H1 (cell line): ENCODE data around the gene UBR2. TPM values are rescaled to one million over a fixed set of nuclear protein-coding genes. Genes with fewer than 3 reads are reported as not detected.
"Not testable (repeated sequence)": the region's sequence is repeated elsewhere in the genome, so short reads cannot be mapped to it uniquely, and the experiment has no call there.

ENCODE experiments used
- CTCF ChIA-PET: fragments of 300-600 bp; sonication (Branson Sonifier 250); formaldehyde crosslinking; loops from one replicate; lab custom pipeline; 2021; ENCODE audit not compliant: partially characterized antibody; lab: Charles Lee
- POLR2A ChIA-PET: fragments of 300-600 bp; sonication (Branson Sonifier 250); formaldehyde crosslinking; loops from one replicate; lab custom pipeline; 2021; ENCODE audit warnings: inconsistent platforms; ENCODE audit not compliant: partially characterized antibody; lab: Charles Lee
- DNase-seq, 2 experiments: peaks; one replicate each; pipeline versions ENCODE4 v3.0.0 to v3.0.0-alpha.2; 2010 to 2022; ENCODE audit warnings: low spot score in 2 of 2, low read depth in 1 of 2, mixed read lengths in 1 of 2
- FAIRE-seq: peaks from 2 replicates; lab custom pipeline; 2011; peaks lifted over from hg19 to GRCh38; lab: Jason Lieb, UNC
- H2AFZ ChIP-seq: 2 replicates; pipeline ENCODE4 v1.8.1; 2012; ENCODE audit warnings: low read length, inconsistent platforms
- H2AK5ac ChIP-seq: 2 replicates; pipeline ENCODE4 v1.6.1; 2013; ENCODE audit warnings: low read depth, low read length
- H2BK120ac ChIP-seq: replicated peaks from 2 replicates; pipeline ENCODE3; 2013; ENCODE audit warnings: low read depth, low read length, inconsistent platforms
- H2BK12ac ChIP-seq: 2 replicates; pipeline ENCODE4 v1.6.1; 2013; ENCODE audit warnings: low read depth, low read length
- H2BK15ac ChIP-seq: 2 replicates; pipeline ENCODE4 v1.6.1; 2013; ENCODE audit warnings: low read length
- H2BK20ac ChIP-seq: 2 replicates; pipeline ENCODE4 v1.6.1; 2013; ENCODE audit warnings: low read length
- H2BK5ac ChIP-seq: 2 replicates; pipeline ENCODE4 v1.6.1; 2013; ENCODE audit warnings: low read depth, low read length
- H3K14ac ChIP-seq: 2 replicates; pipeline ENCODE4 v1.6.1; 2013; ENCODE audit warnings: inconsistent platforms; ENCODE audit not compliant: insufficient read length
- H3K18ac ChIP-seq: 2 replicates; pipeline ENCODE4 v1.6.1; 2013; ENCODE audit warnings: low read length; ENCODE audit errors: extremely low read depth
- H3K23ac ChIP-seq: 2 replicates; pipeline ENCODE4 v1.6.1; 2013; ENCODE audit warnings: inconsistent platforms; ENCODE audit not compliant: insufficient read length
- H3K23me2 ChIP-seq: 2 replicates; pipeline ENCODE4 v1.6.1; 2013; ENCODE audit warnings: low read depth, low read length
- H3K27ac ChIP-seq: 2 replicates; pipeline ENCODE4 v1.6.1; 2011; ENCODE audit warnings: low read depth, low read length, inconsistent platforms
- H3K27me3 ChIP-seq, 4 experiments: replicated peaks in 1 of 4; 1 replicate in 1 of 4; 2 replicates in 3 of 4; pipeline versions ENCODE4 v1.6.1 to v1.8.1; 2011 to 2013; ENCODE audit warnings: low read length in 3 of 4, mild to moderate bottlenecking in 3 of 4, inconsistent platforms in 2 of 4, mixed read lengths in 2 of 4, moderate library complexity in 1 of 4; ENCODE audit not compliant: control insufficient read depth in 3 of 4, insufficient read depth in 3 of 4; ENCODE audit errors: extremely low read depth in 1 of 4
- H3K36me3 ChIP-seq, 4 experiments: 2 replicates each; pipeline versions ENCODE4 v1.6.1 to v1.8.1; 2011 to 2013; ENCODE audit warnings: mild to moderate bottlenecking in 4 of 4, low read length in 3 of 4, moderate library complexity in 2 of 4, control low read depth in 1 of 4, inconsistent platforms in 1 of 4; ENCODE audit not compliant: insufficient read depth in 4 of 4, control insufficient read depth in 2 of 4
- H3K4ac ChIP-seq: replicated peaks from 2 replicates; pipeline ENCODE3; 2013; ENCODE audit warnings: low read length, low read depth, mixed read lengths, inconsistent platforms; ENCODE audit not compliant: insufficient read length
- H3K4me1 ChIP-seq, 4 experiments: replicated peaks in 1 of 4; 1 replicate in 1 of 4; 2 replicates in 3 of 4; pipeline versions ENCODE4 v1.6.1 to v1.8.1; 2011 to 2013; ENCODE audit warnings: low read length in 3 of 4, inconsistent platforms in 2 of 4, mixed read lengths in 1 of 4; ENCODE audit not compliant: insufficient read depth in 4 of 4, control insufficient read depth in 3 of 4
- H3K4me2 ChIP-seq, 2 experiments: 2 replicates each; pipeline versions ENCODE4 v1.6.1 to v1.8.1; 2011 to 2013; ENCODE audit warnings: low read depth in 2 of 2, low read length in 2 of 2, control low read depth in 1 of 2, inconsistent platforms in 1 of 2, mild to moderate bottlenecking in 1 of 2; ENCODE audit not compliant: insufficient read depth in 1 of 2
- H3K4me3 ChIP-seq, 4 experiments: fragments of 200-600, 300-600 bp in 1 of 4; sonication (generic), shearing (Covaris generic), sonication (Bioruptor Twin) in 1 of 4; 2 replicates each; pipeline versions ENCODE4 v1.5.1 to v1.8.1; 2011 to 2016; ENCODE audit warnings: low read length in 4 of 4, low read depth in 3 of 4, control low read depth in 2 of 4, inconsistent platforms in 2 of 4, mild to moderate bottlenecking in 2 of 4, mixed read lengths in 1 of 4, moderate library complexity in 1 of 4; ENCODE audit not compliant: insufficient read depth in 2 of 4; ENCODE audit errors: extremely low read depth in 1 of 4
- H3K56ac ChIP-seq: replicated peaks from 2 replicates; pipeline ENCODE3; 2013; ENCODE audit warnings: low read depth, mild to moderate bottlenecking, mixed read lengths, low read length, inconsistent platforms; ENCODE audit not compliant: insufficient read length
- H3K79me1 ChIP-seq: 2 replicates; pipeline ENCODE4 v1.6.1; 2013; ENCODE audit warnings: low read depth, low read length, control low read depth
- H3K79me2 ChIP-seq, 2 experiments: 2 replicates each; pipeline versions ENCODE4 v1.6.1 to v1.8.1; 2012 to 2013; ENCODE audit warnings: low read length in 2 of 2, mild to moderate bottlenecking in 2 of 2, inconsistent platforms in 1 of 2; ENCODE audit not compliant: insufficient read depth in 2 of 2, control insufficient read depth in 1 of 2
- H3K9ac ChIP-seq, 4 experiments: replicated peaks in 1 of 4; 1 replicate in 1 of 4; 2 replicates in 3 of 4; pipeline versions ENCODE4 v1.6.1 to v1.8.1; 2011 to 2013; ENCODE audit warnings: low read depth in 3 of 4, low read length in 3 of 4, control low read depth in 2 of 4, mild to moderate bottlenecking in 2 of 4, moderate library complexity in 2 of 4, inconsistent platforms in 1 of 4; ENCODE audit errors: extremely low read depth in 1 of 4
- H3K9me3 ChIP-seq, 2 experiments: 2 replicates each; pipeline versions ENCODE4 v1.6.1 to v1.8.1; 2012 to 2013; ENCODE audit warnings: mild to moderate bottlenecking in 2 of 2, moderate library complexity in 2 of 2, control low read depth in 1 of 2, inconsistent platforms in 1 of 2, low read depth in 1 of 2, low read length in 1 of 2, mixed read lengths in 1 of 2; ENCODE audit not compliant: insufficient read depth in 2 of 2
- H4K20me1 ChIP-seq, 2 experiments: replicated peaks in 1 of 2; 2 replicates each; pipeline versions ENCODE3 to v1.8.1; 2011 to 2013; ENCODE audit warnings: inconsistent platforms in 2 of 2, low read length in 2 of 2, mild to moderate bottlenecking in 1 of 2; ENCODE audit not compliant: insufficient read depth in 2 of 2, control insufficient read depth in 1 of 2
- H4K5ac ChIP-seq: 2 replicates; pipeline ENCODE4 v1.6.1; 2013; ENCODE audit warnings: low read length, low read depth, mixed read lengths, inconsistent platforms; ENCODE audit not compliant: insufficient read length
- H4K8ac ChIP-seq: 2 replicates; pipeline ENCODE4 v1.8.0; 2013; ENCODE audit warnings: mild to moderate bottlenecking, moderate library complexity, low read length, inconsistent platforms; ENCODE audit not compliant: insufficient read depth; ENCODE audit errors: extremely low read depth
- H4K91ac ChIP-seq: replicated peaks from 2 replicates; pipeline ENCODE3; 2013; ENCODE audit warnings: low read length, mixed read lengths, inconsistent platforms; ENCODE audit not compliant: insufficient read length
- WGBS, 2 experiments: shearing (Covaris generic) in 1 of 2; methylation state at CpG; one replicate each; pipeline versions ENCODE4 v1.1.6 to v1.1.7; 2013 to 2015; ENCODE audit warnings: low lambda C conversion rate in 2 of 2, mixed read lengths in 2 of 2, inconsistent platforms in 1 of 2, low coverage in 1 of 2, missing lambda C conversion rate in 1 of 2; ENCODE audit not compliant: insufficient replicate concordance in 2 of 2, insufficient coverage in 1 of 2, insufficient read length in 1 of 2; ENCODE audit errors: extremely low coverage in 1 of 2, missing lambda C conversion rate in 1 of 2; 5-methylcytosine and 5-hydroxymethylcytosine counted together
- polyA plus RNA-seq, 7 experiments: library from polyadenylated mRNA; depleted of rRNA in 3 of 7; stranded (reverse) in 5 of 7; unstranded in 2 of 7; fragments of >200 nt in 5 of 7; fragments of 200-250 nt in 2 of 7; gene quantifications; 1 replicate in 5 of 7; 2 replicates in 1 of 7; 4 replicates in 1 of 7; pipeline versions ENCODE4 v1.2.1 to v1.2.3, GENCODE V29; 2011 to 2013; ENCODE audit warnings: missing spikeins in 2 of 7, mixed read lengths in 2 of 7
- total RNA-seq: library from RNA; stranded (reverse); fragmentation: NEBNext Ultra II Directional; extraction: Animal tissue kit (Norgen Biotek cat#: 25700); gene quantifications from 2 replicates; pipeline ENCODE4 v1.2.1, GENCODE V29; 2021

The UBR2 gene
- total and polyA plus RNA-seq, 2 of the 8 experiments (the other 6 are each of a cell fraction or from before 2014, with no cell fraction given) = 6.5 to 19.5 TPM

DNA sequence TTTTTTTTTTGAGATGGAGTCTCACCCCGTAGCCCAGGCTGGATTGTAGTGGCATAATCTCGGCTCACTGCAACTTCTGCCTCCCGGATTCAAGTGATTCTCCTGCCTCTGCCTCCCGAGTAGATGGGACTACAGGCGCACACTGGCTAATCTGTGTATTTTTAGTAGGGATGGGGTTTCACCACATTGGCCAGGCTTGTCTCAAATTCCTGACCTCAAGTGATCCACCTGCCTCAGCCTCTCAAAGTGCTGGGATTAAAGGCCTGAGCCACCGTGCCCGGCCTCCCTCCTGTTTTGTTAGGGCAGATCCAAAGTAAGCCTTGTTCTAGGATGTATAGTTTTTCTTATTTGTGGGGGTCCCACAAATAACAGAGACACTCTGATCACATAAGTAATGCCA is 12.7 kb downstream of the UBR2 start:
- peaks cover 0 to 27% of the 10 kb centered on the region in 2 experiments; a peak in 2 of 4 replicates for H3K79me2 ChIP-seq
- H3K56ac ChIP-seq, POLR2A ChIA-PET, H3K9ac ChIP-seq, H3K4me3 ChIP-seq, H2BK12ac ChIP-seq, H4K20me1 ChIP-seq, H3K27ac ChIP-seq, H2AK5ac ChIP-seq, H2BK20ac ChIP-seq, H3K23me2 ChIP-seq, H2AFZ ChIP-seq, H2BK120ac ChIP-seq, H3K4me2 ChIP-seq, H4K5ac ChIP-seq, H3K27me3 ChIP-seq, H3K4ac ChIP-seq, H3K18ac ChIP-seq, H2BK5ac ChIP-seq, H3K4me1 ChIP-seq, H3K9me3 ChIP-seq, H4K8ac ChIP-seq, H2BK15ac ChIP-seq, H3K14ac ChIP-seq, FAIRE-seq, H4K91ac ChIP-seq, H3K23ac ChIP-seq, DNase-seq, H3K79me1 ChIP-seq: not testable (repeated sequence)
- peaks cover 0 to 14% (median 0%) of the 10 kb centered on the region in 4 experiments; a peak in 2 of 8 replicates for H3K36me3 ChIP-seq
- 95% methylated on average over 5 of the region's 7 CpGs; no CpG with 5 or more reads in 1 of the 2 experiments for WGBS, 2 experiments
- CTCF ChIA-PET = interaction anchor here (1.0 to 1.9 kb wide), 2 partner anchors 10 to 77 kb away, joined by 3 to 5 read pairs; no protein-coding TSS in a partner anchor
